HCT116 (cell line): ENCODE results near the gene TBRG1. TPM values are rescaled to one million over a fixed set of nuclear protein-coding genes. Genes with fewer than 3 reads are reported as not detected.

ENCODE experiments used
- ATAC-seq: fragments of 200-7000 bp; cut with Tn5 transposase; 2 replicates; pipeline ENCODE4 v1.9.1; 2020; ENCODE audit warnings: mild to moderate bottlenecking, moderate library complexity
- BruUV-seq: library from RNA; stranded (reverse); fragments of 400-500 nt; replicated peaks from 2 replicates; lab custom pipeline; 2021; lab: Mats Ljungman, UMichigan
- CTCF ChIA-PET: fragments of 300-600 bp; sonication (Branson Sonifier 250); formaldehyde crosslinking; loops from one replicate; lab custom pipeline; 2021; ENCODE audit warnings: antibody characterized with exemption; lab: Charles Lee
- POLR2A ChIA-PET: fragments of 300-600, 350-600 bp; sonication (Branson Sonifier 250); formaldehyde crosslinking; loops from one replicate; lab custom pipeline; 2021; ENCODE audit warnings: antibody characterized with exemption; lab: Charles Lee
- RAD21 ChIA-PET, 2 experiments: fragments of 300-600 bp; sonication (Branson Sonifier 250); formaldehyde crosslinking; loops; one replicate each; lab custom pipeline; 2023; ENCODE audit warnings: low total read pairs in 2 of 2; ENCODE audit not compliant: uncharacterized antibody in 2 of 2, unreplicated experiment in 2 of 2, low non-redundant PET in 1 of 2; lab: Charles Lee
- DNase-seq: peaks from one replicate; pipeline ENCODE4 v3.0.0-alpha.2; 2010; ENCODE audit warnings: low read depth, low spot score
- H2AFZ ChIP-seq: fragments of 200-600 bp; shearing (Covaris generic), sonication (generic); 2 replicates; pipeline ENCODE4 v1.6.1; 2017; ENCODE audit warnings: low read depth, mixed run types, mixed read lengths, antibody characterized with exemption, low read length; ENCODE audit not compliant: poor library complexity, severe bottlenecking
- H3K27ac ChIP-seq: 2 replicates; pipeline ENCODE4 v1.5.1; 2012; ENCODE audit warnings: low read depth, low read length
- H3K27me3 ChIP-seq: fragments of 200-600 bp; sonication (generic); 2 replicates; pipeline ENCODE4 v1.6.1; 2016; ENCODE audit warnings: mixed run types, low read length, mixed read lengths; ENCODE audit not compliant: insufficient read depth
- H3K36me3 ChIP-seq, 2 experiments: fragments of 200-500 bp in 1 of 2; fragments of 200-600 bp in 1 of 2; sonication (Bioruptor generic) in 1 of 2; sonication (generic) in 1 of 2; 2 replicates each; pipeline versions ENCODE4 v1.5.1 to v1.6.1; 2014 to 2016; ENCODE audit warnings: low read length in 2 of 2, inconsistent platforms in 1 of 2, mixed read lengths in 1 of 2, mixed run types in 1 of 2; ENCODE audit not compliant: insufficient read depth in 2 of 2, control insufficient read depth in 1 of 2
- H3K4me1 ChIP-seq, 2 experiments: fragments of 200-600 bp in 1 of 2; sonication (generic) in 1 of 2; 2 replicates each; pipeline versions ENCODE4 v1.5.1 to v1.6.1; 2012 to 2017; ENCODE audit warnings: low read length in 2 of 2, inconsistent platforms in 1 of 2, mild to moderate bottlenecking in 1 of 2, mixed read lengths in 1 of 2, mixed run types in 1 of 2, moderate library complexity in 1 of 2; ENCODE audit not compliant: insufficient read depth in 2 of 2, control insufficient read depth in 1 of 2
- H3K4me2 ChIP-seq: fragments of 200-600 bp; sonication (generic); 2 replicates; pipeline ENCODE4 v1.6.1; 2017; ENCODE audit warnings: mixed run types, low read length, mixed read lengths
- H3K4me3 ChIP-seq, 2 experiments: fragments of 200-600 bp in 1 of 2; sonication (generic) in 1 of 2; replicated peaks in 1 of 2; 2 replicates each; pipeline ENCODE4 v1.5.1; 2011 to 2016; ENCODE audit warnings: low read length in 2 of 2, control low read depth in 1 of 2, low read depth in 1 of 2, mild to moderate bottlenecking in 1 of 2, mixed read lengths in 1 of 2, mixed run types in 1 of 2
- H3K79me2 ChIP-seq: fragments of 200-600 bp; sonication (generic); 2 replicates; pipeline ENCODE4 v1.6.1; 2017; ENCODE audit warnings: mild to moderate bottlenecking, mixed run types, low read length, moderate library complexity, mixed read lengths; ENCODE audit not compliant: insufficient read depth
- H3K9ac ChIP-seq: fragments of 200-600 bp; sonication (generic); 2 replicates; pipeline ENCODE4 v1.6.1; 2016; ENCODE audit warnings: low read length, mixed read lengths
- H3K9me2 ChIP-seq: fragments of 200-600 bp; sonication (generic), shearing (Covaris generic); 2 replicates; pipeline ENCODE4 v1.6.1; 2017; ENCODE audit warnings: mixed run types, mild to moderate bottlenecking, moderate library complexity; ENCODE audit not compliant: insufficient read depth
- H3K9me3 ChIP-seq, 2 experiments: fragments of 200-500 bp in 1 of 2; fragments of 200-600 bp in 1 of 2; sonication (Bioruptor generic) in 1 of 2; sonication (generic) in 1 of 2; 2 replicates each; pipeline ENCODE4 v1.6.1; 2014 to 2017; ENCODE audit warnings: low read length in 2 of 2, mixed read lengths in 2 of 2, inconsistent platforms in 1 of 2, low read depth in 1 of 2, mild to moderate bottlenecking in 1 of 2, mixed run types in 1 of 2, moderate library complexity in 1 of 2; ENCODE audit not compliant: control insufficient read depth in 1 of 2, insufficient read depth in 1 of 2
- H4K20me1 ChIP-seq: fragments of 200-600 bp; sonication (generic), shearing (Covaris generic); 2 replicates; pipeline ENCODE4 v1.6.1; 2017; ENCODE audit warnings: mixed run types, mild to moderate bottlenecking, moderate library complexity; ENCODE audit not compliant: insufficient read depth
- ATF3 ChIP-seq: IDR thresholded peaks from 2 replicates; pipeline ENCODE4 v1.6.1; 2012
- CBX3 ChIP-seq: IDR thresholded peaks from 2 replicates; pipeline ENCODE4 v1.6.1; 2012; ENCODE audit warnings: low read depth
- CEBPB ChIP-seq: IDR thresholded peaks from 2 replicates; pipeline ENCODE4 v1.6.1; 2012; ENCODE audit warnings: low read depth
- EGR1 ChIP-seq: IDR thresholded peaks from 2 replicates; pipeline ENCODE4 v1.6.1; 2012; ENCODE audit warnings: low read depth
- ELF1 ChIP-seq: IDR thresholded peaks from 2 replicates; pipeline ENCODE4 v1.6.1; 2012; ENCODE audit warnings: low read depth, borderline replicate concordance
- FOSL1 ChIP-seq: IDR thresholded peaks from 2 replicates; pipeline ENCODE4 v1.6.1; 2012; ENCODE audit warnings: low read depth
- JUND ChIP-seq: IDR thresholded peaks from 2 replicates; pipeline ENCODE4 v1.6.1; 2012
- MAX ChIP-seq: IDR thresholded peaks from 2 replicates; pipeline ENCODE4 v1.6.1; 2012
- POLR2AphosphoS5 ChIP-seq: IDR thresholded peaks from 2 replicates; pipeline ENCODE4 v1.6.1; 2011; ENCODE audit warnings: mild to moderate bottlenecking, low read depth, low read length, moderate library complexity
- RAD21 ChIP-seq: IDR thresholded peaks from 2 replicates; pipeline ENCODE4 v1.6.1; 2012; ENCODE audit warnings: low read depth, mild to moderate bottlenecking
- REST ChIP-seq: IDR thresholded peaks from 2 replicates; pipeline ENCODE4 v1.6.1; 2012; ENCODE audit warnings: low read depth
- SIN3A ChIP-seq: IDR thresholded peaks from 2 replicates; pipeline ENCODE4 v1.6.1; 2012; ENCODE audit warnings: low read depth
- SP1 ChIP-seq: IDR thresholded peaks from 2 replicates; pipeline ENCODE4 v1.6.1; 2012; ENCODE audit warnings: low read depth
- SRF ChIP-seq: IDR thresholded peaks from 2 replicates; pipeline ENCODE4 v1.6.1; 2012; ENCODE audit warnings: low read depth
- TCF7L2 ChIP-seq: IDR thresholded peaks from 2 replicates; pipeline ENCODE4 v1.7.0; 2011; ENCODE audit warnings: borderline replicate concordance, inconsistent platforms; ENCODE audit not compliant: insufficient read depth, insufficient read length; ENCODE audit errors: extremely low read depth
- YY1 ChIP-seq: IDR thresholded peaks from 2 replicates; pipeline ENCODE4 v1.6.1; 2011; ENCODE audit warnings: low read length, low read depth, moderate library complexity, mild to moderate bottlenecking; ENCODE audit not compliant: insufficient replicate concordance; ENCODE audit errors: extremely low read depth
- ZBTB33 ChIP-seq: IDR thresholded peaks from 2 replicates; pipeline ENCODE4 v1.6.1; 2011; ENCODE audit warnings: mild to moderate bottlenecking, low read length, moderate library complexity; ENCODE audit not compliant: insufficient replicate concordance; ENCODE audit errors: extremely low read depth
- ZFX ChIP-seq: fragments of 450-650 bp; IDR thresholded peaks from 2 replicates; pipeline ENCODE4 v1.6.1; 2017
- ZNF274 ChIP-seq: fragments of 200-500 bp; sonication (Bioruptor generic); IDR thresholded peaks from 2 replicates; pipeline ENCODE4 v1.6.1; 2014; ENCODE audit warnings: mild to moderate bottlenecking, low read depth, low read length, inconsistent platforms
- intact Hi-C: fragments of 100-400 bp; cut with micrococcal nuclease; formaldehyde crosslinking; loops from 2 replicates; pipeline ENCODE4 v1.10.0; 2022
- total RNA-seq: library from RNA; stranded (reverse); gene quantifications from one replicate; pipeline ENCODE4 v1.2.1, GENCODE V29; 2021; ENCODE audit not compliant: unreplicated experiment

The TBRG1 gene
- total RNA-seq, 1 experiment from 2014 or later = 29.6 TPM

- no peak overlapping the region for H2AFZ ChIP-seq
- peak overlapping the region; percentile 85 for H3K4me2 ChIP-seq
- H3K27ac ChIP-seq = peak overlapping the region; percentile 59
- no peaks in the 10 kb centered on the region for H3K9me3 ChIP-seq
- CTCF ChIA-PET = interaction anchor here (1.7 kb wide), 1 partner anchor 119 kb away, joined by 5 read pairs; no protein-coding TSS in a partner anchor
- no peak for DNase-seq
- POLR2A ChIA-PET = no interaction called here
- BruUV-seq = no TSS peak
- RAD21 ChIA-PET = no interaction called here
- H3K4me1 ChIP-seq = peaks cover 3 to 20% of the 10 kb centered on the region in 2 experiments; a peak in 3 of 4 replicates
- peak overlapping the region; percentile 88 for H3K9ac ChIP-seq
- no peaks in the 10 kb centered on the region for H3K79me2 ChIP-seq
- H3K4me3 ChIP-seq = peak overlapping the region; percentile 75 to 90
- TF ChIP-seq SP1 (no peak), ELF1 (no peak), RAD21 (no peak), FOSL1 (no peak), SIN3A (no peak), ZNF274 (no peak), ZBTB33 (no peak), CEBPB (no peak), POLR2AphosphoS5 (no peak), REST (no peak), CBX3 (no peak), ATF3 (no peak), SRF (no peak), MAX (no peak), EGR1 (no peak), TCF7L2 (no peak), JUND (no peak), ZFX (no peak), YY1 (no peak)
- TF ChIP-seq, all 23 proteins: peak for 0
- no peak for ATAC-seq
- no peaks in the 10 kb centered on the region for H3K36me3 ChIP-seq
- no peaks in the 10 kb centered on the region for H4K20me1 ChIP-seq
- no peaks in the 10 kb centered on the region for H3K27me3 ChIP-seq
- intact Hi-C loops = no loop called here
- no peaks in the 10 kb centered on the region for H3K9me2 ChIP-seq
These were observed 51.9 kb downstream of the TBRG1 start for GRCh38 chr11:124674571-124674970.
